HepG2 (cell line): ENCODE data around the gene CCDC33. TPM values are rescaled to one million over a fixed set of nuclear protein-coding genes. Genes with fewer than 3 reads are reported as not detected.

Source experiments
- ATAC-seq: fragments of 200-7000 bp; cut with Tn5 transposase; 3 replicates; pipeline ENCODE4 v1.9.1; 2020; ENCODE audit warnings: mild to moderate bottlenecking, moderate library complexity
- BruUV-seq: library from RNA; stranded (reverse); fragments of 400-500 nt; replicated peaks from 2 replicates; lab custom pipeline; 2021; lab: Mats Ljungman, UMichigan
- CTCF ChIA-PET: fragments of 300-600 bp; formaldehyde crosslinking; extraction: SDS; loops from one replicate; lab custom pipeline; 2021; ENCODE audit warnings: low total read pairs, inconsistent platforms, low intra/inter-chr PET ratio; lab: Yijun Ruan, JAX
- POLR2A ChIA-PET: fragments of 350-600 bp; sonication (Branson Sonifier 250); formaldehyde crosslinking; loops from one replicate; lab custom pipeline; 2020; ENCODE audit warnings: antibody characterized with exemption, inconsistent platforms; lab: Yijun Ruan, JAX
- DNase-seq: peaks from one replicate; pipeline ENCODE4 v3.0.0-alpha.2; 2015; ENCODE audit warnings: low spot score
- FAIRE-seq: peaks from 3 replicates; lab custom pipeline; 2011; peaks lifted over from hg19 to GRCh38; lab: Jason Lieb, UNC
- H2AFZ ChIP-seq: one replicate; pipeline ENCODE4 v1.6.1; 2011; ENCODE audit warnings: low read length, inconsistent platforms
- H3K27ac ChIP-seq: fragments of 300-600 bp; 3 replicates; pipeline ENCODE4 v1.8.0; 2011; ENCODE audit warnings: mixed run types, mild to moderate bottlenecking, mixed read lengths, low read length, inconsistent platforms; ENCODE audit not compliant: insufficient read depth; ENCODE audit errors: extremely low read length
- H3K27me3 ChIP-seq, 2 experiments: fragments of 200-600 bp in 1 of 2; 2 replicates in 1 of 2; 3 replicates in 1 of 2; pipeline versions ENCODE4 v1.6.0 to v1.8.0; 2011; ENCODE audit warnings: low read length in 2 of 2, mild to moderate bottlenecking in 2 of 2, moderate library complexity in 2 of 2, inconsistent platforms in 1 of 2; ENCODE audit not compliant: insufficient read depth in 2 of 2, control insufficient read depth in 1 of 2
- H3K36me3 ChIP-seq, 2 experiments: fragments of 200-600 bp in 1 of 2; replicated peaks in 1 of 2; 2 replicates in 1 of 2; 3 replicates in 1 of 2; pipeline versions ENCODE4 v1.5.1 to v1.8.0; 2011; ENCODE audit warnings: low read length in 2 of 2, inconsistent platforms in 1 of 2; ENCODE audit not compliant: insufficient read depth in 2 of 2, control insufficient read depth in 1 of 2
- H3K4me1 ChIP-seq: 2 replicates; pipeline ENCODE4 v1.5.1; 2012; ENCODE audit warnings: low read length, inconsistent platforms; ENCODE audit not compliant: insufficient read depth
- H3K4me2 ChIP-seq: 2 replicates; pipeline ENCODE4 v1.6.0; 2011; ENCODE audit warnings: low read depth, low read length, inconsistent platforms
- H3K4me3 ChIP-seq, 3 experiments: fragments of 200-600 bp in 1 of 3; sonication (generic), shearing (Covaris generic) in 1 of 3; replicated peaks in 1 of 3; 2 replicates each; pipeline ENCODE4 v1.5.1; 2011 to 2016; ENCODE audit warnings: low read length in 3 of 3, inconsistent platforms in 2 of 3, low read depth in 2 of 3, mild to moderate bottlenecking in 2 of 3, control low read depth in 1 of 3, mixed read lengths in 1 of 3; ENCODE audit not compliant: insufficient read depth in 1 of 3
- H3K79me2 ChIP-seq: one replicate; pipeline ENCODE4 v1.6.1; 2011; ENCODE audit warnings: low read length, inconsistent platforms; ENCODE audit not compliant: insufficient read depth
- H3K9ac ChIP-seq: 2 replicates; pipeline ENCODE4 v1.6.0; 2011; ENCODE audit warnings: mild to moderate bottlenecking, low read depth, low read length, inconsistent platforms; ENCODE audit not compliant: insufficient read depth
- H3K9me3 ChIP-seq: 2 replicates; pipeline ENCODE4 v1.5.1; 2012; ENCODE audit warnings: mild to moderate bottlenecking, low read length
- H4K20me1 ChIP-seq: 2 replicates; pipeline ENCODE4 v1.6.0; 2011; ENCODE audit warnings: inconsistent platforms, mild to moderate bottlenecking, low read length, moderate library complexity; ENCODE audit not compliant: insufficient read depth
- EZH2 ChIP-seq: conservative IDR thresholded peaks from 2 replicates; pipeline ENCODE4 v1.6.1; 2012; ENCODE audit warnings: mild to moderate bottlenecking, low read depth, low read length, moderate library complexity
- FOXC1 ChIP-seq: sonication (generic); formaldehyde crosslinking; IDR thresholded peaks from 2 replicates; pipeline ENCODE4 v1.8.0; 2022; ENCODE audit warnings: mild to moderate bottlenecking, missing genetic modification reagents, borderline replicate concordance
- KDM4B ChIP-seq: sonication (generic); formaldehyde crosslinking; IDR thresholded peaks from 2 replicates; pipeline ENCODE4 v1.4.0; 2020; ENCODE audit warnings: missing genetic modification reagents
- SP140L ChIP-seq: sonication (generic); formaldehyde crosslinking; IDR thresholded peaks from 2 replicates; pipeline ENCODE4 v1.4.0; 2020; ENCODE audit warnings: missing genetic modification reagents, borderline replicate concordance
- STAG1 ChIP-seq: sonication (generic); formaldehyde crosslinking; IDR thresholded peaks from 2 replicates; pipeline ENCODE4 v1.4.0; 2020; ENCODE audit warnings: missing genetic modification reagents
- ZNF407 ChIP-seq: sonication (generic); formaldehyde crosslinking; IDR thresholded peaks from one replicate; pipeline ENCODE4 v1.5.1; 2020; ENCODE audit warnings: mild to moderate bottlenecking, missing genetic modification reagents; ENCODE audit errors: not compliant biosample characterization
- WGBS: methylation state at CpG from one replicate; pipeline ENCODE4 v1.1.6; 2017; ENCODE audit warnings: low lambda C conversion rate; 5-methylcytosine and 5-hydroxymethylcytosine counted together
- in situ Hi-C: cut with HindIII; loops from 2 replicates; pipeline ENCODE4 v1.10.0; 2017; ENCODE audit warnings: low pct_unique_long_range_greater_than_20kb; ENCODE audit not compliant: extremely low pct_ligation_motif_present
- intact Hi-C: fragments of 100-400 bp; cut with micrococcal nuclease; formaldehyde crosslinking; loops from one replicate; pipeline ENCODE4 v1.10.0; 2022; ENCODE audit not compliant: unreplicated experiment
- polyA plus RNA-seq, 8 experiments: library from polyadenylated mRNA; depleted of rRNA in 3 of 8; stranded (reverse) in 7 of 8; unstranded in 1 of 8; fragments of >200 nt; fragmentation: Illumina TruSeq in 4 of 8; extraction: Trizol in 4 of 8; gene quantifications; 2 replicates each; pipeline versions ENCODE4 v1.2.1 to v1.2.3, GENCODE V29; 2011 to 2016; ENCODE audit warnings: low read depth in 4 of 8, missing spikeins in 1 of 8, mixed read lengths in 1 of 8; ENCODE audit not compliant: insufficient read depth in 1 of 8
- total RNA-seq, 5 experiments: library from RNA; depleted of rRNA; stranded (reverse); fragments of >200 nt; fragmentation: Illumina TruSeq; extraction: Trizol; gene quantifications; 2 replicates each; pipeline ENCODE4 v1.2.3, GENCODE V29; 2016; ENCODE audit warnings: low read depth in 1 of 5
- TF ChIP-seq, protein P1 (sequence below): sonication (generic); formaldehyde crosslinking; conservative IDR thresholded peaks from 2 replicates; pipeline ENCODE4 v1.4.0; 2020; ENCODE audit warnings: missing genetic modification reagents
- TF ChIP-seq, protein P2 (sequence below), 2 experiments: sonication (generic) in 1 of 2; formaldehyde crosslinking in 1 of 2; IDR thresholded peaks; 2 replicates each; pipeline versions ENCODE4 v1.4.0 to v1.6.1; 2016 to 2020; ENCODE audit warnings: borderline replicate concordance in 1 of 2, low read depth in 1 of 2, mild to moderate bottlenecking in 1 of 2, missing genetic modification reagents in 1 of 2

The CCDC33 gene
- total and polyA plus RNA-seq, 2 of the 13 experiments (the other 11 are each of a cell fraction or from before 2014, with no cell fraction given): 0.30 TPM; not detected in 1

- CTCF ChIA-PET: no interaction called here
- intact Hi-C loops: no loop called here
- TF ChIP-seq SP140L (CRISPR knock-in tag): no peak
- TF ChIP-seq ZNF407 (CRISPR knock-in tag): no peak
- TF ChIP-seq, protein P1, sequence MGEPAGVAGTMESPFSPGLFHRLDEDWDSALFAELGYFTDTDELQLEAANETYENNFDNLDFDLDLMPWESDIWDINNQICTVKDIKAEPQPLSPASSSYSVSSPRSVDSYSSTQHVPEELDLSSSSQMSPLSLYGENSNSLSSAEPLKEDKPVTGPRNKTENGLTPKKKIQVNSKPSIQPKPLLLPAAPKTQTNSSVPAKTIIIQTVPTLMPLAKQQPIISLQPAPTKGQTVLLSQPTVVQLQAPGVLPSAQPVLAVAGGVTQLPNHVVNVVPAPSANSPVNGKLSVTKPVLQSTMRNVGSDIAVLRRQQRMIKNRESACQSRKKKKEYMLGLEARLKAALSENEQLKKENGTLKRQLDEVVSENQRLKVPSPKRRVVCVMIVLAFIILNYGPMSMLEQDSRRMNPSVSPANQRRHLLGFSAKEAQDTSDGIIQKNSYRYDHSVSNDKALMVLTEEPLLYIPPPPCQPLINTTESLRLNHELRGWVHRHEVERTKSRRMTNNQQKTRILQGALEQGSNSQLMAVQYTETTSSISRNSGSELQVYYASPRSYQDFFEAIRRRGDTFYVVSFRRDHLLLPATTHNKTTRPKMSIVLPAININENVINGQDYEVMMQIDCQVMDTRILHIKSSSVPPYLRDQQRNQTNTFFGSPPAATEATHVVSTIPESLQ (CRISPR knock-in tag): no peak
- TF ChIP-seq KDM4B: no peak
- no peak for TF ChIP-seq FOXC1 (CRISPR knock-in tag)
- TF ChIP-seq, protein P2, sequence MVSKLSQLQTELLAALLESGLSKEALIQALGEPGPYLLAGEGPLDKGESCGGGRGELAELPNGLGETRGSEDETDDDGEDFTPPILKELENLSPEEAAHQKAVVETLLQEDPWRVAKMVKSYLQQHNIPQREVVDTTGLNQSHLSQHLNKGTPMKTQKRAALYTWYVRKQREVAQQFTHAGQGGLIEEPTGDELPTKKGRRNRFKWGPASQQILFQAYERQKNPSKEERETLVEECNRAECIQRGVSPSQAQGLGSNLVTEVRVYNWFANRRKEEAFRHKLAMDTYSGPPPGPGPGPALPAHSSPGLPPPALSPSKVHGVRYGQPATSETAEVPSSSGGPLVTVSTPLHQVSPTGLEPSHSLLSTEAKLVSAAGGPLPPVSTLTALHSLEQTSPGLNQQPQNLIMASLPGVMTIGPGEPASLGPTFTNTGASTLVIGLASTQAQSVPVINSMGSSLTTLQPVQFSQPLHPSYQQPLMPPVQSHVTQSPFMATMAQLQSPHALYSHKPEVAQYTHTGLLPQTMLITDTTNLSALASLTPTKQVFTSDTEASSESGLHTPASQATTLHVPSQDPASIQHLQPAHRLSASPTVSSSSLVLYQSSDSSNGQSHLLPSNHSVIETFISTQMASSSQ (IDR thresholded peaks at IDR 0.05; ENCODE audit: low read depth): no peak
- TF ChIP-seq, protein P2 (CRISPR knock-in tag; IDR thresholded peaks at IDR 0.05; ENCODE audit: borderline replicate concordance): no peak
- TF ChIP-seq STAG1 (CRISPR knock-in tag): no peak
- no peak for TF ChIP-seq EZH2
Observed at GRCh38 chr15:74294010-74294409, 57.9 kb downstream of the CCDC33 start.

More at GRCh38 chr15:74294010-74294409, 57.9 kb downstream of the CCDC33 start:
- POLR2A ChIA-PET: no interaction called here
- Histone ChIP-seq H3K9me3 (no peaks in the 10 kb centered on the region), H3K36me3 (no peaks in the 10 kb centered on the region), H3K4me3 (no peak overlapping the region), H4K20me1 (peaks cover 1% of the 10 kb centered on the region; the same call in 1 of the 2 replicates), H3K4me2 (no peak overlapping the region), H3K27me3 (peaks cover 0 to 2% of the 10 kb centered on the region in 2 experiments; a peak in 2 of 5 replicates), H3K27ac (no peak overlapping the region), H2AFZ (no peak overlapping the region), H3K79me2 (no peaks in the 10 kb centered on the region), H3K9ac (no peak overlapping the region), H3K4me1 (no peaks in the 10 kb centered on the region)
- in situ Hi-C loops: no loop called here
- BruUV-seq: no TSS peak
- no peak for FAIRE-seq
- DNase-seq: no peak
- no peak for ATAC-seq
- WGBS: 0% methylated on average over 1 of the region's 1 CpG
